ENCODE measurements around the gene COL9A2.
"Not testable (repeated sequence)": the region's sequence is repeated elsewhere in the genome, so short reads cannot be mapped to it uniquely, and the experiment has no call there.

COL9A2 gene

GRCh38 chr1:40316595-40317393, at the start of gene COL9A2:
Gene COL9A2 (minus strand): TSS chr1:40317286. CDS start chr1:40317197, 89 bp downstream.
- Mint-ChIP-seq H3K4me3 (peak within 1 kb of the TSS; percentile 88), H3K9me3 (no peaks in the 10 kb centered on the region), H3K36me3 (no peaks in the 10 kb centered on the region), H3K4me1 (peaks cover 38% of the 10 kb centered on the region), H3K27ac (no peak within 1 kb of the TSS), H3K27me3 (peaks cover 10% of the 10 kb centered on the region)

- Mint-ChIP-seq H3K4me1 (peaks cover 14% of the 10 kb centered on the region), H3K9me3 (peaks cover 6% of the 10 kb centered on the region), H3K4me3 (no peak overlapping the region), H3K27ac (peak overlapping the region; percentile 12), H3K36me3 (peaks cover 4% of the 10 kb centered on the region), H3K27me3 (no peaks in the 10 kb centered on the region)
Observed at GRCh38 chr1:40363721-40364120, 46.6 kb upstream of the COL9A2 start.

GRCh38 chr1:40362699-40363098, 45.6 kb upstream of the COL9A2 start:
- H3K27ac Mint-ChIP-seq: no peak overlapping the region
- H3K36me3 Mint-ChIP-seq: peaks cover 4% of the 10 kb centered on the region

GRCh38 chr1:40362199-40362598, 45.1 kb upstream of the COL9A2 start:
- H3K36me3 Mint-ChIP-seq: peaks cover 4% of the 10 kb centered on the region
- peaks cover 14% of the 10 kb centered on the region for H3K4me1 Mint-ChIP-seq
- H3K27me3 Mint-ChIP-seq: no peaks in the 10 kb centered on the region
- no peak overlapping the region for H3K27ac Mint-ChIP-seq
- H3K9me3 Mint-ChIP-seq: peaks cover 6% of the 10 kb centered on the region
- H3K4me3 Mint-ChIP-seq: no peak overlapping the region

More at GRCh38 chr1:40362699-40363098, 45.6 kb upstream of the COL9A2 start:
- Mint-ChIP-seq H3K27me3 (no peaks in the 10 kb centered on the region), H3K4me1 (peaks cover 14% of the 10 kb centered on the region), H3K4me3 (no peak overlapping the region), H3K9me3 (peaks cover 6% of the 10 kb centered on the region)

- Mint-ChIP-seq H3K27me3 (no peaks in the 10 kb centered on the region), H3K4me3 (no peak overlapping the region), H3K36me3 (peaks cover 4% of the 10 kb centered on the region), H3K27ac (no peak overlapping the region), H3K9me3 (peaks cover 6% of the 10 kb centered on the region), H3K4me1 (peaks cover 14% of the 10 kb centered on the region)
Observed at GRCh38 chr1:40361637-40362036, 44.6 kb upstream of the COL9A2 start.

GRCh38 chr1:40361201-40361600, 44.1 kb upstream of the COL9A2 start:
- no peak overlapping the region for H3K27ac Mint-ChIP-seq
- H3K4me3 Mint-ChIP-seq: no peak overlapping the region
- H3K4me1 Mint-ChIP-seq: peaks cover 14% of the 10 kb centered on the region
- H3K36me3 Mint-ChIP-seq: peaks cover 4% of the 10 kb centered on the region
- H3K27me3 Mint-ChIP-seq: no peaks in the 10 kb centered on the region
- peaks cover 6% of the 10 kb centered on the region for H3K9me3 Mint-ChIP-seq

GRCh38 chr1:40360631-40361030, 43.5 kb upstream of the COL9A2 start:
- H3K36me3 Mint-ChIP-seq: peaks cover 4% of the 10 kb centered on the region
- H3K4me3 Mint-ChIP-seq: no peak overlapping the region
- H3K9me3 Mint-ChIP-seq: peaks cover 6% of the 10 kb centered on the region
- no peaks in the 10 kb centered on the region for H3K27me3 Mint-ChIP-seq
- no peak overlapping the region for H3K27ac Mint-ChIP-seq
- peaks cover 14% of the 10 kb centered on the region for H3K4me1 Mint-ChIP-seq

GRCh38 chr1:40357625-40358024, 40.5 kb upstream of the COL9A2 start:
- H3K27ac Mint-ChIP-seq: no peak overlapping the region
- H3K4me3 Mint-ChIP-seq: no peak overlapping the region
- peaks cover 4% of the 10 kb centered on the region for H3K36me3 Mint-ChIP-seq

GRCh38 chr1:40353082-40353481, 36.0 kb upstream of the COL9A2 start:
- Mint-ChIP-seq H3K36me3 (no peaks in the 10 kb centered on the region), H3K27ac (no peak overlapping the region), H3K4me3 (no peak overlapping the region), H3K27me3 (no peaks in the 10 kb centered on the region), H3K9me3 (no peaks in the 10 kb centered on the region), H3K4me1 (no peaks in the 10 kb centered on the region)

More at GRCh38 chr1:40357625-40358024, 40.5 kb upstream of the COL9A2 start:
- H3K9me3 Mint-ChIP-seq: peaks cover 6% of the 10 kb centered on the region
- no peaks in the 10 kb centered on the region for H3K27me3 Mint-ChIP-seq
- H3K4me1 Mint-ChIP-seq: peaks cover 6% of the 10 kb centered on the region

- no peaks in the 10 kb centered on the region for H3K9me3 Mint-ChIP-seq
- no peak overlapping the region for H3K4me3 Mint-ChIP-seq
- no peak overlapping the region for H3K27ac Mint-ChIP-seq
- no peaks in the 10 kb centered on the region for H3K27me3 Mint-ChIP-seq
- H3K4me1 Mint-ChIP-seq: no peaks in the 10 kb centered on the region
- H3K36me3 Mint-ChIP-seq: no peaks in the 10 kb centered on the region
Observed at GRCh38 chr1:40352126-40352525, 35.0 kb upstream of the COL9A2 start.

- Mint-ChIP-seq H3K4me3 (no peak overlapping the region), H3K27ac (no peak overlapping the region), H3K27me3 (no peaks in the 10 kb centered on the region), H3K36me3 (no peaks in the 10 kb centered on the region), H3K9me3 (no peaks in the 10 kb centered on the region), H3K4me1 (no peaks in the 10 kb centered on the region)
Observed at GRCh38 chr1:40351124-40351523, 34.0 kb upstream of the COL9A2 start.

- Mint-ChIP-seq H3K36me3 (no peaks in the 10 kb centered on the region), H3K4me3 (no peak overlapping the region), H3K4me1 (peaks cover 1% of the 10 kb centered on the region), H3K9me3 (no peaks in the 10 kb centered on the region), H3K27ac (no peak overlapping the region), H3K27me3 (no peaks in the 10 kb centered on the region)
Observed at GRCh38 chr1:40350391-40350790, 33.3 kb upstream of the COL9A2 start.

- H3K9me3 Mint-ChIP-seq: peaks cover 4% of the 10 kb centered on the region
- H3K4me3 Mint-ChIP-seq: peak overlapping the region; percentile 64
- H3K36me3 Mint-ChIP-seq: peaks cover 1% of the 10 kb centered on the region
- peaks cover 45% of the 10 kb centered on the region for H3K4me1 Mint-ChIP-seq
- H3K27me3 Mint-ChIP-seq: no peaks in the 10 kb centered on the region
- peak overlapping the region; percentile 38 for H3K27ac Mint-ChIP-seq
Observed at GRCh38 chr1:40344597-40344996, 27.5 kb upstream of the COL9A2 start.

- H3K4me1 Mint-ChIP-seq: peaks cover 52% of the 10 kb centered on the region
- H3K9me3 Mint-ChIP-seq, H3K36me3 Mint-ChIP-seq, H3K4me3 Mint-ChIP-seq, H3K27me3 Mint-ChIP-seq: not testable (repeated sequence)
- peak overlapping the region; percentile 88 for H3K27ac Mint-ChIP-seq
Observed at GRCh38 chr1:40342381-40342717, 25.3 kb upstream of the COL9A2 start.

GRCh38 chr1:40341491-40342380, 24.6 kb upstream of the COL9A2 start:
- Mint-ChIP-seq H3K27me3 (no peaks in the 10 kb centered on the region), H3K4me1 (peaks cover 52% of the 10 kb centered on the region), H3K27ac (peak overlapping the region; percentile 88), H3K36me3 (peaks cover 1% of the 10 kb centered on the region), H3K9me3 (peaks cover 4% of the 10 kb centered on the region), H3K4me3 (no peak overlapping the region)
